Fibroblast of skin of right quadriceps (primary cell): ENCODE data around the gene MAMDC4.
"Not testable (repeated sequence)": the region's sequence is repeated elsewhere in the genome, so short reads cannot be mapped to it uniquely, and the experiment has no call there.

ENCODE experiments used
- DNase-seq: peaks from one replicate; pipeline ENCODE4 v3.0.0-alpha.2; 2013

Gene MAMDC4

DNA sequence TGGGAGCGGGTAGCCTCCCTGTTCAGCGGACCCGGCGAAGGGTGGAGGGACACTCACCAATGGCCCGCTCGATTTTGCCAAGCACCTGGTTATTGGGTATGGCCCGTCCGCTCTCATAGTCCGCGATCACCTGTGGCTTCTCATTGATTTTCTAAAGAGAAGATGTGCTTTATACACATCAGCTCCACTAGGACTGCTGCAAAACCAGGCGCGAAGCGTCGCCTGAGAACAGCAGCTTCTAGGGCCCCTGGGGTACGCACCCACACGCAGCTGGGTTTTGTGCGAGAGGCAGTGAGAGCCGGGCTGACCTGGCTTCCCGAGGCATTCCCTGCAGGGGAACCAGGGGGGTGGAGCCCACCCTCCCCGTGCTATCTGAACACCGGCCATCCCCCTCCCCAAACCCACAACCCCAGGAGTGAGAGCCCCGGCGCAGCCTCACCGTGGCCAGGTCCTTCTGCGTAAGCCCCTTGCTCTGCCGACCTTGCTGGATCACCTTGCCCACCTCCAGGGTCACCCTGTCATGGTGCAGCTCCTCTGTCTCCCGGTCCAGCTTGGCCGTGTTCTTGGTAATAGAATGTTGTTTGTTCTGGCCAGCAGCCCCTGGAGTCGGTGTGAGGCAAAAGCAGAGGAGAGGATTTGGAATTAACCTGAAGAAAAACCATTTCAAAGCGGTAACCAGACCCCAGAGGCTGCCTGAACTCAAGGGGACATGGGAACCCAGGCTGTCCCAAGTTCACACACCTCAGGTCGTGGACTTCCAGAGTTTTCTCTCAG lies 10.9 kb downstream of the MAMDC4 start:
- no peak for DNase-seq

DNA sequence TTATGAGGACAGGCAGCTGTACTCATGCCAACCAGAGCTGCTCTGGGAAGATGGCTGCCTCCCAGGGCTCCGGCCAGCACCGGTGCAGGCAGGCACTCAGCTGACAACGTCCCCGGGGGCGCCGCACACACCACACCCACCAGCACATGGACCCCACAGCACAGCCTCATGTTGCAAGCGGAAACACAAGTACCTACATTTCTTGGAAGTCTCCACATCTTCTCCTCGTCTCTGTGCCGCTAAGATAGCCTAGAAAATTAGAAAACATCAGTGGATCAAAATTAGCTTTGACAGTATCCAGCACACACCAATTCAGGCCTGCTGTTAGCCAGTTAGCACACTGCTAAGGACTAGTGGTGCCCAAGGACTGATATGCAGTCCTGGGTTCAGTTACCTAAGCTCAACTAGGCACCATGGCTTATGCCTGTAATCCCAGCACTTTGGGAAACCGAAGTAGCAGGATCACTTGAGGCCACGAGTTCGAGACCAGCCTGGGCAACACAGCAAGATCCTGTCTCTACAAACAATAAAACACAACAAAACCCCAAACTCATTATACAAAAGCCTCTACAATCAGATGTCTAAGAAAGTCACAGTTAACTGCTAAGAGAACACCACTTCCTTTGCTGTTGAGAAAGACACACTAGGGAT lies 11.6 kb downstream of the MAMDC4 start:
- no peak for DNase-seq

DNA sequence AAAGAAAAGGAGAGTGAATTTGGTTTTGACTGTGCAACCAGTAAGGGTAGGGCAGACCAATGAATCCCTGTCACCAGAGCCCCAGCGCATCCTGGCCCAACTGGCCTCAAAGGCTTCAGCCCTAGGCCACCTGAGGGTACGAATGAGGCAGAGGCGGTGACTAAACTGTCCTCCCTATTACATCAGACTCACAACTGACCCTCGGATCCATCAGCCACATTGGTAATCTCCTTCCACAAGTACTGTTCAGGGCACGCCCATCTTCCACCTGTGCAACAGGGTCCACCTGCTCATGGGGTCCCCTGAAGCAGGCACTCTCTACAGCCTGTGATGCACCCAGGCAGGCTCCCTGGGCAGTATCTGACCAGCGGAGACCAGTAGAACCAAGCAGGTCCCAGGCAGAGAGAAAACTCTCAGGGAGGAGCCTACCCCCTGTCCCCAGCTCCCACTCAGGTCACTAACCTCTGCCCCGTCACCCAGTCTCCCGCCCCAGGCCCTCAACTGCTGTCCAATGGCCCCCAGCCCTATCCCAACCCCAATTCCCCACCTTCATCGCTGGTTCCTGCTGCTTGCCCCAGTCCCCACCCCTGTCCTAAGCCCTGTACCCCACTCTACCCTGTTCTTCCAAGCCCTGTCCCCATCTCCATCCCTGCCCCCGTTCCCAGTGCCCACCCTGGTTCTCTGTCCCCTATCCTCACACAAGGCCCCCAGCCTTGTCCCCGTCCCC lies 13.1 kb downstream of the MAMDC4 start:
- DNase-seq = no peak

DNA sequence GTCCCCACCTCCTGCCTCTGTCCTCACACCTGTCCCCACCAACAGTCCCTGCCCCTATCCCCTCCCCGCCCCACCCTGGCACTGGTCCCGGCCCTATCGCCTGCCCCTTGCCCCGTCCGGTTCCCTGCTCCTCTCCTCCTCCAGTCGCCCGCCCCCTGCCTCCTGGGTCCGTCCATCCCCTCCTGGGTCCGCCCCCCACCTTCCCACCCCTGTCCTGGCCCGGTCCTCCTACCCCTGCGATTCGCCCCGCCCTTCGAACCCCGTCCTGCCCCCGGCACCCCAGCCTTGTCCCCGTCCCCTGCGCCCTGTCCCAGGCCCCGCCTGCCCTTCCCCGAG lies 13.6 kb downstream of the MAMDC4 start:
- DNase-seq = no peak

DNA sequence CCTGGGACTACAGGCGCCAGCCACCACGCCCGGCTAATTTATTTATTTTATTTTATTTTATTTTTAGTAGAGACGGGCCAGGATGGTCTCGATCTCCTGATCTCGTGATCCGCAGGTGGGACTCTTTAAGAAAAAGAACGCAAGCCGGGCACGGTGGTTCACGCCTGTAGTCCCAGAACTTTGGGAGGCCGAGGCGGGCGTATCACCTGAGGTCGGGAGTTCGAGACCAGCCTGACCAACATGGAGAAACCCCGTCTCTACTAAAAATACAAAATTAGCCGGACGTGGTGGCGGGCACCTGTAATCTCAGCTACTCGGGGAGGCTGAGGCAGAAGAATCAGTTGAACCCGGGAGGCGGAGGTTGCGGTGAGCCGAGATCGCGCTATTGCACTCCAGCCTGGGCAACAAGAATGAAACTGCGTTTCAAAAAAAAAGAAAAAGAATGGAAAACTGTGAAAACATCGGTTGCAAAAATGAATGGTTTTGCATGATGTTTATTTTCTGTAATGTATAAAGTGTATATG lies 14.8 kb downstream of the MAMDC4 start:
- not testable (repeated sequence) for DNase-seq

DNA sequence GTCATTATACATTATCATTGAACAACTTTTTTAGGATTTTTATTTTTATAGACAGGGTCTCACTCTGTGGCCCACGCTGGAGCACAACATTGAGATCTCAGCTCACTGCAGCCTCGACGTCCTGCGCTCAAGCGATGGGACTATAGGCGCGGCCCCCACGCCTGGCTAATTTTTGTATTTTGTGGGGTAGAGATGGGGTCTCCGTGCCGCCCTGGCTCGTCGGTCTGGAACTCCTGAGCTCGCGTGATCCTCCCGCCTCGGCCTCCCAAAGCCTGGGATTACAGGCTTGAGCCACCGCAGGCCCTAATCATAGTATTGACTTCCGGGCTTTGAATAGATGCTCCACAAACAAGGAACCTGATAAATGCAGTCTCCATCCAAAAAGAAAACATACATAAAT lies 15.3 kb downstream of the MAMDC4 start:
- no peak for DNase-seq

DNA sequence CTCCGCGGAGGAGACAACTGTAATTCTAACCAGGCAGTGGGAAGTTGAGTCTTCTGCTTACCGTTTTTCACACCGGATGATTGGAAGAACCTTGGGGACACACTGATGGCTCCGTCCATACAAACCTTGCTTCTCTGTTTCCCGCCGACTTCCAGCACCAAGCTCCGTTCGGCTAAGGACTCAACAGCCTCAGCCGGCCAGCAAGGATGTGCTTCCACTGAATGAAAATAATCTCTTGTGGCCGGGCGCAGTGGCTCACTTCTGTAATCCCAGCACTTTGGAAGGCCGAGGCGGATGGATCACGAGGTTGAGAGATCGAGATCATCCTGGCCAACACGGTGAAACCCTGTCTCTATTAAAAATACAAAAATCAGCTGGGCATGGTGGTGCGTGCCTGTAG lies 15.8 kb downstream of the MAMDC4 start:
- DNase-seq = no peak

DNA sequence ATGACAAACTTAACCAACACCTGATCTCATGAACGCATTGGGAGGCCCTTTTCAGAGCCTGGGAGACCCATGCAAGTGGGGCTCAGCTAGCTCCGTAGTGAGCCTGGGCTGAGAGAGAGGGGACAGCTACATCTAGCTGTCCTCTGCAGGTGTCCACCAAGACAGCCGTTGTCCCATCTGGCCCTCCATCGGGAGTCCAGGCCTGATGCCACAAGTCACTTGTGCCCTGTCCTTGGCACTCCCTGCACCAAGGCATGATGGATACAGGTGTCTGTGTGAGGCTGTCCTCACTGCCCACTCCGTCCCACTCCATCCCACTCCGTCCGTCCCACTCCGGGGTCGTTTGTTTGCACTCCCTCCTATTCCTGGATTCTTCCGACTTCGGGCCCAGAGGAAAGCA lies 16.5 kb downstream of the MAMDC4 start:
- no peak for DNase-seq

DNA sequence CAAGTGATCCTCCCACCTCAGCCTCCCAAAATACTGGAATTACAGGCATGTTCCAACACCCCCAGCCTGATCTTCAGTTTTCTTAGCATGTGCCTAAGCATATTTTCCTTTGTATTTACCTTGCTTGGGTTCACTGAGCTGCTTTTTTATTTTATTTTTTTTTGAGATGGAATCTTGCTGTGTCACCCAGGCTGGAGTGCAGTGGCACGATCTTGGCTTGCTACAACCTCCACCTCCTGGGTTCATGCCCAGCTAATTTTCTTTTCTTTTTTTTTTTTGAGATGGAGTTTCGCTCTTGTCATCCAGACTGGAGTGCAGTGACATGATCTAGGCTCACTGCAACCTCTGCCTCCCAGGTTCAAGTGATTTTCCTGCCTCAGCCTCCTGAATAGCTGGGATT lies 17.5 kb downstream of the MAMDC4 start:
- DNase-seq = not testable (repeated sequence)

DNA sequence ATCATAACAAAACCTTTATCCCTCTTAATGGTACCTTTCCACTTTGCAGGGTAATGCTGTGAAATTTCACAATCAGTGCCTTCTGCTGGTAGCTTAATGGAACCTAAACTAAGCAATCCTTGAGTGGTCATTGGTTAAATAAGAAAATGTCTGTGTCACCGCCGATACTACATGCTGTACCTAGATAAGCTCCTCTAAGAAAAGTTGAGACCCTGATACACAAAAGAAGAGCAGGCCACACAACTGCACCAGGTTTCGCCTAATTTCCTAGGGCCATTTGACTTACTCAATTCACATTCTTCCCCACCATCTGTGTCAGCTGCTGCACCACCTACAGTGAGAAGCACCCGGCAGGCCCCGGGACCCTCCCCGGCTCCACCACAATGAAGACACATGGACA lies 23.0 kb downstream of the MAMDC4 start:
- no peak for DNase-seq

DNA sequence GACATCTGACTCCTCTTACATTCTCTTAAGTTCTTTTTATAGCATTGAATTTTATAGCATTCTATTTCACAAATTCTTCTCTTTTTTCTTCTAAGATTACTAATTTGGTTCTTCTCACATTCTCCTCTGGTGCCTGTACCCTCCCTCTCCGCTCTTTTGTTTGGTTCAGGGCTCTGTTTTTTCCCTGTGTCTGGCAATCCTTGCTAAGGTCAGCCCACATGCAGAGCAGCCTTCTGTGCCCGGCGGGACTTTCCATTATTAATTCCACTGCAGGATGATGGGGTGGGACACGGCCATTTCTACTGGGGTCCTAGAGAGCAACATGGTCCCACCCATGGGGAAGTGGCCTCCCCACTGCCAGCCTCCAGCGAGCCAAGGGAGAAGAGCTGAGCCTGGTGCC lies 24.3 kb downstream of the MAMDC4 start:
- no peak for DNase-seq

DNA sequence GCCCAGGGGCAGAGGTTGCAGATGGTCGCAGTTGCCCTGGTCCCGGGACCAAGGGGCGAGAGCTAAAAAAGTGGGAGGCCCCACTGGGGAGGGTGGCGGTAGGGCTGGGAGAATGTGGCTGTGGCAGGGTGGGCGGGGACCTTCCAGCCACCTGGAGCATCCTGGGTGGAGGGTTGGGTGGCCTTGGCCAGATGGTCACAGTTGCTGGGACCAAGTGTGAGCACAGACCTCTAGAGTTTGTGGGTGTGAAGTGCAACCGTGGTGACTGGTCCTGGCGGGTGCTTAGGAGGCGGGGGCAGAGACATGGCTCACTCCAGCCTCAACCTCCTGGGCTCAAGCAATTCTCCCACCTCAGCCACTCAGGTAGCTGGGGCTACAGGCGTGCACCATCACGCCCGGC lies 28.5 kb downstream of the MAMDC4 start:
- DNase-seq = no peak

DNA sequence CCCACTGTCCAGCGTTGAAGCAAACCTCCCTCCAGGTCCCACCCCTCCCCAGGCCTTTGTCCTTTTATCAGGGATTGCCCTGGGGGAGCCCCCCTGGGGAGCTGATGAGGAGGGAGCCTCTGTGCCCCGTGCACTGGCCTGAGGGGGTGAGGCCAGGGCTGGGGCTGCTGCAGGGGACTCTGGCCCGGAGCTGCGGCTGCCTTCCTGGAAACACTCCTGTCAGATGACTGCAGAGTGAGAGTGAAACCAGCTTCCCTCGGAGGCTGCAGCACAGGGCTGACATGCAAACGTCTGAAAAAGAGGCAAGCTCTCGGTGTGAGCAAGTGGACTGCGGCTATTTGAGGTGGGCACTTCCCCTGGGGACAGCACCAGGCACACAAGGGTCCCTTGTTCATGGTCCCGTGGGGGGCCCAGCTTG lies 29.6 kb downstream of the MAMDC4 start:
- no peak for DNase-seq

DNA sequence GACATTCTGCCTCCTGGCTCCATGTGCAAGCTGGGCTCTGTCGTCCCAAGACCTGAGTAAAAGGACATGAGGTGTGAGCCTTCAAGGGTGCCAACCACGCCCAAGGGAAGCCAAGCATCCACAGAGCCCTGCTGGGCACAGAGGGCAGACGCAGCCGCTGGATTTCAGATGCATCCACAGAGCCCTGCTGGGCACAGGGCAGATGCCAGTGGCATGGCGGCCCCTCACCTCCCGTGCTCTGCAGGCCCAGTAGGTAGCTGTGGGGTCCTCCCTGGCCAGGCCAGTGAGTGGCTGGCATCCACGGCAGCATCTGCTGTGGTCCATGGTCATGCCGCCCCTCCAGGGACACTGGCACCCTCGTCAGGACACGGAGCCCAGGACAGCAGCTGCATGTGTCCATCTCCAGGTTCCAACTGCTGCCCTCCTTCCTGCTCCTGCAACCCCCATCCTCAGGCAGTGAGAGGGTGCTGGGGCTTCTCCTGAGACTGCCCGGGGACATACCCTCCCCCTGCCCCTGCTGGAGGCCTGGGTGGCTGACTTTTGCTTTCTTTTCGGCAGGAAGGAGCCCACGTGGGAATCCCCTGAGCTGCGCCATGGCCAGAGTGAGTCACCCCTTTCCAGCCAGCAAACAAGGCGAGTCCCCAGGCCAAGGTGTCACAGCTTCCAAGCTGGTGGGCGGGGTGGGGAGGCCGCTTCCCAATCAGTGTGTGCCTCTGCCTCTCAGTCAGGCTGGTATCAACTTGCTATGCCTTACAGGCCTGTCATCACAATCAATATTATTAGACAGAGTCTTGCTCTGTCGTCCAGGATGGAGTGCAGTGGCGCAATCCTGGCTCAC lies 30.2 kb downstream of the MAMDC4 start:
- DNase-seq = peak; percentile 57

DNA sequence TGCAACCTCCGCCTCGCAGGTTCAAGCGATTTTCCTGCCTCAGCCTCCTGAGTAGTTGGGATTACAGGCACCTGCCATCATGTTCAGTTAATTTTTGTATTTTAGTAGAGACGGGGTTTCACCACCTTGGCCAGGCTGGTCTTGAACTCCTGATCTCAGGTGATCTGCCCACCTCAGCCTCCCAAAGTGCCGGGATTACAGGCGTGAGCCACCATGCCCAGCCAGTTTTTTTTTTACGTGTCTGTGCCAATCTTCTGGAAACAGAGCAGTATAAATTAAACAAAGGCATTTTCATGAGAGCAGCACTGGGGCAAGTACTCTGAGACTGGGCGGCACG lies 30.8 kb downstream of the MAMDC4 start:
- not testable (repeated sequence) for DNase-seq

DNA sequence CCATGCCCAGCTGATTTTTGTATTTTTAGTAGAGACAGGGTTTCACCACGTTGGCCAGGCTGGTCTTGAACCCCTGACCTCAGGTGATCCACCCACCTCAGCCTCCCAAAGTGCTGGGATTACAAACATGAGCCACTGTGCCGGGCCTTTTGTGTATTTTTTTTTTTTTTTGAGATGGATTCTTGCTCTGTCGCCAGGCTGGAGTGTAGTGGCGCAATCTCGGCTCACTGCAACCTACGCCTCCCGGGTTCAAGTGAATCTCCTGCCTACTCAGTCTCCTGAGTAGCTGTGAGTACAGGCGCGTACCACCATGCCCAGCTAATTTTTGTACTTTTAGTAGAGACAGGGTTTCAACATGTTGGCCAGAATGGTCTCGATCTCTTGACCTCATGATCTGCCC lies 31.5 kb downstream of the MAMDC4 start:
- not testable (repeated sequence) for DNase-seq

DNA sequence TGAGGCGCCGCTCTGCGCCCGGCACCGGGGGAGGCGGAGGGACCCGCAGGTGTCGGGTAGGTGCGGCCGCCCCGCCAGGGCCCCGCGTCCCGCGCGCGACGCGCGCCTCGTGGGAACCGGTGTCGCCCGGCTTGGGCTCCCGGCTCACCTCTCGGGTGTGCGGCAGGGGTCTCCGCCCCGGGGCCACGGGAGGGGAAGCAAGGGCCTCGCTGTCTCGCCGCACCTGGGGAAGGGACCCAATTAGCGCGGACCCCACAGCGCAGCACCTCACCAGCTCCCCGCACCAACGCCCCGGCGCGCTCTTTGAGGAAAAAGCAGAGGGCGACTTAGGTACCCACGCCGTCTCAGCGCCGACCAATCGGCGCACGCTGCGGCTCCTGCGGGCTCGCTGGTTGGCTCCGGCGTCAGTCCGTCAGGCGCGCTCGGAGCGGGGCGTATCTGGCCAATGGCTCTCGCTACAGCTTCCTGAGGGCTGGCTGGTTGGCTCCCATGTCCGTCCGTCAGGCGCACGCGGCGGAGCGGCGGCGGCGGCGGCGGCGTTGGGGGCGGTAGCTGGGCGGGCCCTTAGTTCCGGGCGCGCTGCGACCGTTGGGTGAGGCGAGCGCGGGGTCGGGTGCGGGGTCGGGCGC lies 33.9 kb downstream of the MAMDC4 start, which contains the start of gene TRAF2:
Gene TRAF2 (plus strand): TSS at position 567 of the 629 bp plus-strand sequence. CDS start 12,225 bp downstream, outside the sequence.
- peak; percentile 99 for DNase-seq

DNA sequence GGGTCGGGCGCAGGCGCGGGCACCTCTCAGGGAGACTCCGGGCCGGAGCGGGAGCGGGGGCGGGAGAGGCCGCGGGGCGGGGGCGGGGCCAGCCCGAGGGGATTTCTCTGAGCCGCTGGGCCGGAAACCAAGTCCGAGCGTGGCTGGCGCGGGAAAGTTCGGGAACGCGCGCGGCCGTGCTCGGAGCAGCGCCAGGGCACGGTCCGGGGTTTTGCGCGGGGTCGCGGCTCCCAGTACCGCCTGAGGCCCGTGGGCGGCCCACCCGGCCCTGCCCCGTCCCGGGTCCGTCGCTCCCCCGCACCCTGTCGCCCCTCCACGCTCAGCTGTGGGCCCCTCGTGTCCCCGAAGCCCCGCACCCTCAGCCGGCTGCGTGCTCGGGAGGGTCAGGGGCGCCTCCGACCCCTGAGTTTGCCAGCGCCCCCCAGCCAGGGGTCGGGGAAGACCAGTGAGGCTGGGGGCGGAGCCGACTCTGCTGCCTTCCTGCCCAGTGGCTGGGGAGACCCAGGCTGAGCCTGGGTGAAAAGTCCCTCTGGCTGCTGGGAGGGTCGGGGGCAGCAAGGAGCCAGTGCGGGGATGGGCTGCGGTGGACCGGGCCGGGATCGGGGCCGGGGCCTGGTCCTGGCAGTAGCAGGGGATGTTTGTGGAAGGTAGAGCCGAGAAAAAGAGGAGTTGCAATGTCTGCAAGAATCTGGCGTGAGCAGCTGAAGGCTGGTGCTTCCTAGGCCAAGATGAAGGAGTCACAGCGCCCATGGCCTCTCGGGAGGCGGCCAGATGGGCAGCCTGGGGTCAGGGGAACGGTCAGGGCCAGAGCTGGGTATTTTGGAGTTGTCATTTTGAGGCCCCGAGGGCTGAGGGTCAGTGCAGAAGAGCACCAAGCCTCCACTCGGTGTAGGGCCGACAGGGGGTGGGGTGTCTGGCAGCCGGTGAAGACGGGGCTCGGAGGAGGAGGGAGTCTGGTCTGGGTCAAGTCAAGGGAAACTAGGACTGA lies 34.8 kb downstream of the MAMDC4 start:
- DNase-seq = peak; percentile 18

DNA sequence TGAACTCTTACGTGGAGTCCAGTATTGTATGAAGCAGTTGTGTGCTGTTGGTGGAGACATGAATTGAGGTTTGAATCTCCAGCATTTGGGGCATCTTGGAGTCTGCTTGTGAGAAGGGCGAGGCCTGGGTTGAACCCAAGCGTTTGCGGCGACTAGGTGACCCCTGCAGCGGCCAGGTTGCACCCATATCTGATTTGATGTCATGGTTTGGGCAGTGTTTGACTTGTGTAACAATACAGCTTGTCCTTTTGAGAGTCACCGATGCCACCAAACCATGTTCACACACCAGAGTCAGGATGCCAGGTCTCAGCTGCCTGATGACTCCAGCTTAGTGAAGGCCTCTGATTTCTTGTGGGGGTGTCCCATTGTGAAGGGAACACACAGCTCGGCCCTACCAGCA lies 36.3 kb downstream of the MAMDC4 start:
- DNase-seq = no peak

DNA sequence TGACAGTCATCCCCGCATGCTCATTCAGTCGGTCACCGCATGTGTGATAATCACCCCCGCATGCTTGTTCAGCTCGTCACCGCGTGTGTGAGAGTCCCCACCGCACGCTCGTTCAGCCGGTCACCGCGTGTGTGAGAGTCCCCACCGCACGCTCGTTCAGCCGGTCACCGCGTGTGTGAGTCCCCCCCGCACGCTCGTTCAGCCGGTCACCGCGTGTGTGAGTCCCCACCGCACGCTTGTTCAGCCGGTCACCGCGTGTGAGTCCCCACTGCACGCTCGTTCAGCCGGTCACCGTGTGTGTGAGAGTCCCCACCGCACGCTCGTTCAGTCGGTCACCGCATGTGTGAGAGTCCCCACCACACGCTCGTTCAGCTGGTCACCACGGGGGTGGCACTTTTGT lies 37.7 kb downstream of the MAMDC4 start:
- DNase-seq = no peak

DNA sequence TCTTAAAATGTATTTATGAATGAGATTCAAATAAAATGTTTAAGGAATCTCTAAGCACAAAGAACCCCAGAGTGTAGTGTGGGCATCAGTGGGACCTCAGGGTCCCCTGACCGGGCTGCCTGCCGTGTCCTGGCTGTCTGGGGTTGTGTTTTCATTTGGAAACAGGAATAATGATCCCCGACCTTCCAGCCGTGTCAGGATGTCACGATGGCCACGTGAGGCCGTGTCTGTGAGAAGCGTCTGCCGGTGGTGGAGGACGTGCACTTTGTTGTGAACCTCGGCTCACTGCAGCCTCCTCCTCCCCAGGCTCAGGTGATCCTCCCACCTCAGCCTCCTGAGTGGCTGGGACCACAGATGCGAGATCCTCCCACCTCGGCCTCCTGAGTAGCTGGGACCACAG lies 38.5 kb downstream of the MAMDC4 start:
- no peak for DNase-seq
